HEK293 (cell line): Measurements from ENCODE around the gene PACSIN2.

Source experiments
- KLF16 ChIP-seq: fragments of 450-650 bp; formaldehyde crosslinking; IDR thresholded peaks from 2 replicates; pipeline ENCODE4 v1.5.1; 2017; ENCODE audit warnings: missing biosample characterization, missing genetic modification characterization
- PRDM2 ChIP-seq: fragments of 450-650 bp; formaldehyde crosslinking; IDR thresholded peaks from 2 replicates; pipeline ENCODE4 v1.5.1; 2016; ENCODE audit warnings: missing biosample characterization, missing genetic modification characterization, borderline replicate concordance
- REPIN1 ChIP-seq: fragments of 450-650 bp; formaldehyde crosslinking; IDR thresholded peaks from 2 replicates; pipeline ENCODE4 v1.5.1; 2017; ENCODE audit warnings: missing biosample characterization, missing genetic modification characterization, low read depth
- SCRT1 ChIP-seq: fragments of 450-650 bp; formaldehyde crosslinking; IDR thresholded peaks from 2 replicates; pipeline ENCODE4 v1.5.1; 2016; ENCODE audit warnings: missing biosample characterization, missing genetic modification characterization, borderline replicate concordance
- TCF7L2 ChIP-seq: IDR thresholded peaks from 2 replicates; pipeline ENCODE4 v1.6.1; 2011; ENCODE audit warnings: low read depth, mild to moderate bottlenecking, inconsistent platforms, low read length, moderate library complexity, borderline replicate concordance
- ZBTB10 ChIP-seq: fragments of 450-650 bp; formaldehyde crosslinking; IDR thresholded peaks from 2 replicates; pipeline ENCODE4 v1.5.1; 2016; ENCODE audit warnings: missing biosample characterization, missing genetic modification characterization
- ZBTB11 ChIP-seq: fragments of 450-650 bp; formaldehyde crosslinking; conservative IDR thresholded peaks from 2 replicates; pipeline ENCODE4 v1.5.1; 2016; ENCODE audit warnings: low read depth, missing biosample characterization, missing genetic modification characterization
- ZNF114 ChIP-seq: fragments of 450-650 bp; formaldehyde crosslinking; IDR thresholded peaks from 2 replicates; pipeline ENCODE4 v1.5.0; 2017; ENCODE audit warnings: missing biosample characterization, missing genetic modification characterization
- ZNF121 ChIP-seq: fragments of 450-650 bp; formaldehyde crosslinking; IDR thresholded peaks from 2 replicates; pipeline ENCODE4 v1.5.1; 2016; ENCODE audit warnings: missing biosample characterization, missing genetic modification characterization
- ZNF140 ChIP-seq: fragments of 450-650 bp; formaldehyde crosslinking; IDR thresholded peaks from 2 replicates; pipeline ENCODE4 v1.5.1; 2016; ENCODE audit warnings: missing biosample characterization, missing genetic modification characterization
- ZNF16 ChIP-seq: fragments of 450-650 bp; formaldehyde crosslinking; IDR thresholded peaks from 2 replicates; pipeline ENCODE4 v1.5.1; 2016; ENCODE audit warnings: low read depth, missing biosample characterization, missing genetic modification characterization
- ZNF169 ChIP-seq: fragments of 450-650 bp; formaldehyde crosslinking; IDR thresholded peaks from 2 replicates; pipeline ENCODE4 v1.5.1; 2016; ENCODE audit warnings: missing biosample characterization, missing genetic modification characterization
- ZNF175 ChIP-seq: fragments of 450-650 bp; formaldehyde crosslinking; IDR thresholded peaks from 2 replicates; pipeline ENCODE4 v1.5.1; 2016; ENCODE audit warnings: missing biosample characterization, missing genetic modification characterization
- ZNF211 ChIP-seq: fragments of 450-650 bp; formaldehyde crosslinking; IDR thresholded peaks from 2 replicates; pipeline ENCODE4 v1.5.1; 2016; ENCODE audit warnings: low read depth, missing biosample characterization, missing genetic modification characterization
- ZNF248 ChIP-seq: fragments of 450-650 bp; formaldehyde crosslinking; IDR thresholded peaks from 2 replicates; pipeline ENCODE4 v1.5.1; 2017; ENCODE audit warnings: missing biosample characterization, missing genetic modification characterization
- ZNF266 ChIP-seq: fragments of 450-650 bp; formaldehyde crosslinking; IDR thresholded peaks from 2 replicates; pipeline ENCODE4 v1.5.1; 2016; ENCODE audit warnings: missing biosample characterization, missing genetic modification characterization, low read depth
- ZNF311 ChIP-seq: fragments of 450-650 bp; formaldehyde crosslinking; IDR thresholded peaks from 2 replicates; pipeline ENCODE4 v1.5.1; 2017; ENCODE audit warnings: missing biosample characterization, missing genetic modification characterization, borderline replicate concordance
- ZNF341 ChIP-seq: fragments of 450-650 bp; formaldehyde crosslinking; IDR thresholded peaks from 2 replicates; pipeline ENCODE4; 2016; ENCODE audit warnings: low read depth, missing biosample characterization, missing genetic modification characterization
- ZNF423 ChIP-seq: fragments of 450-650 bp; formaldehyde crosslinking; IDR thresholded peaks from 2 replicates; pipeline ENCODE4 v1.5.1; 2016; ENCODE audit warnings: missing biosample characterization, missing genetic modification characterization
- ZNF433 ChIP-seq: fragments of 450-650 bp; formaldehyde crosslinking; IDR thresholded peaks from 2 replicates; pipeline ENCODE4 v1.5.1; 2016; ENCODE audit warnings: missing biosample characterization, missing genetic modification characterization, low read depth
- ZNF449 ChIP-seq: fragments of 450-650 bp; formaldehyde crosslinking; IDR thresholded peaks from 2 replicates; pipeline ENCODE4 v1.5.1; 2017; ENCODE audit warnings: missing biosample characterization, mild to moderate bottlenecking, missing genetic modification characterization, moderate library complexity
- ZNF561 ChIP-seq: fragments of 450-650 bp; IDR thresholded peaks from 2 replicates; pipeline ENCODE4 v1.5.1; 2018; ENCODE audit warnings: missing biosample characterization, missing genetic modification characterization, borderline replicate concordance
- ZNF610 ChIP-seq: fragments of 450-650 bp; formaldehyde crosslinking; IDR thresholded peaks from 2 replicates; pipeline ENCODE4 v1.5.1; 2016; ENCODE audit warnings: missing biosample characterization, missing genetic modification characterization, borderline replicate concordance
- ZNF624 ChIP-seq: fragments of 450-650 bp; formaldehyde crosslinking; IDR thresholded peaks from 2 replicates; pipeline ENCODE4 v1.5.1; 2017; ENCODE audit warnings: missing biosample characterization, missing genetic modification characterization
- ZNF747 ChIP-seq: fragments of 450-650 bp; formaldehyde crosslinking; IDR thresholded peaks from 2 replicates; pipeline ENCODE4 v1.5.1; 2016; ENCODE audit warnings: missing biosample characterization, missing genetic modification characterization
- ZNF777 ChIP-seq: fragments of 450-650 bp; formaldehyde crosslinking; IDR thresholded peaks from 2 replicates; pipeline ENCODE4 v1.5.1; 2017; ENCODE audit warnings: missing biosample characterization, missing genetic modification characterization, borderline replicate concordance
- ZNF792 ChIP-seq: fragments of 450-650 bp; formaldehyde crosslinking; IDR thresholded peaks from 2 replicates; pipeline ENCODE4 v1.5.1; 2016; ENCODE audit warnings: missing biosample characterization, missing genetic modification characterization

Gene PACSIN2

GRCh38 chr22:42964994-42965699 lies 49.8 kb downstream of the PACSIN2 start (continued):
- TF ChIP-seq ZNF449 (tag by site-specific recombination) (no peak), ZNF423 (tag by site-specific recombination) (no peak), ZNF266 (tag by site-specific recombination) (no peak), ZNF175 (no peak), ZNF792 (tag by site-specific recombination) (no peak), ZNF747 (tag by site-specific recombination) (no peak), ZBTB11 (peak; percentile 80), ZNF311 (tag by site-specific recombination) (no peak), ZNF777 (tag by site-specific recombination) (no peak), ZNF121 (tag by site-specific recombination) (no peak), SCRT1 (peak; percentile 93), ZNF610 (no peak), TCF7L2 (peak; percentile 97), ZNF341 (tag by site-specific recombination) (no peak), PRDM2 (tag by site-specific recombination) (no peak), ZNF114 (no peak), ZNF561 (no peak), ZNF169 (tag by site-specific recombination) (no peak), ZNF211 (tag by site-specific recombination) (no peak), ZNF433 (tag by site-specific recombination) (no peak), ZNF16 (no peak), ZNF624 (no peak), REPIN1 (tag by site-specific recombination) (no peak), ZNF140 (tag by site-specific recombination) (no peak), ZBTB10 (tag by site-specific recombination) (no peak), ZNF248 (tag by site-specific recombination) (no peak), KLF16 (0 out of 2 replicates have a peak, but pooled peaks have one; percentile 65)
